Measurements from ENCODE around the gene ARHGAP18.

Gene ARHGAP18

DNA sequence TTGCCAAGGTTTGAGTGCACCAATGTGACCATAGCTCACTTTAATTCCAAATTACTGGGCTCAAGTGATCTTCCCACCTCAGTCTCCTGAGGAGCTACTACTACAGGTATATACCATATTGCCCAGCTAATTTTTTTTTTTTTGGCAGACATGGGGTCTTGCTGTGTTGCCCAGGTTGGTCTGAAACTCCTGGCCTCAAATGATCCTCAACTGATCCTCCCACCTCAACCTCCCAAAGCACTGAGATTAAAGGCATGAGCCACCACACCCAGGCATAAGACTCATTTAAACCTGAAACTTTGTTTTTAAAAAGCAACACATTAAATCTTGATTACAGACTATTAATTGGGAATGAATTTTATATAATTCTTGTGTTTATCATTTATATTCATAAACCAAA lies 67.7 kb downstream of the ARHGAP18 start:
- DNase-seq (ENCODE audit: low read depth), result no peak

DNA sequence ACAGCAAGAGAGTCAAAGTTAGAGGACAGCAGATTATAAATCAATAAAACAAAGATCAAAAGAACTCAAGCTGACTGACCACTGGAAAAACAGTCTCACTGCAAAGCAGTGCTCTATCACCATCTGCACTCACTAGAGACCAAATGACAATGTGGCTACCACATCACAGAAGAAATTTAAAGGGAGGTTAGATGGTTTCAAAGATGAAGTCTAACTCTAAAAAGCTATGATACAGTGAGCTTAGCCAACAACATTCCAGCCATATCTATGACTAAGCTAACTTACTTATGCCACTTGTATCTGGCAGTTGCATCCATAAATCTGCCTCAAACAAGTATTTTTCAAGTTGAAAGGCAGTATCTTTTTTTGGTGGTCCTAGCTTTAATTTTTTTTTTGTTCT lies 68.6 kb downstream of the ARHGAP18 start:
- no peak for DNase-seq (ENCODE audit: low read depth)

DNA sequence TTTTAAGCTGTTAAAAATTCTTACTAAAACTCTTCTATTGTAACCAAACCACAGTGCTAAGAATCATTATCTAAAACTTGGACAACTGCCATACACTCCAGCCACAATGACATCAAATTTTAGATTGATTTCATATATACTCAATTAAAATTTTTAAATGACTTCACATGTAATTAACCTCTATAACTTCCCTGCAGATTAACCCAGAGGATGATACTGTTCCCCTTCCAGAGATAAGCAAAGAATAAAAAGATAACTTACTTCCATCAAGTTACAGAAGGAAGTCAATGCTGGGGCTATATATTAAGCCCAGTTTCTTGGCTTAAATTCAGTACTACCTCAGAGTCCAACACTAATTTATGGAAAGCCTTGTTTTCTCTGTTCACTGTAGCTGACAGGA lies 71.3 kb downstream of the ARHGAP18 start:
- no peak for DNase-seq (ENCODE audit: low read depth)

DNA sequence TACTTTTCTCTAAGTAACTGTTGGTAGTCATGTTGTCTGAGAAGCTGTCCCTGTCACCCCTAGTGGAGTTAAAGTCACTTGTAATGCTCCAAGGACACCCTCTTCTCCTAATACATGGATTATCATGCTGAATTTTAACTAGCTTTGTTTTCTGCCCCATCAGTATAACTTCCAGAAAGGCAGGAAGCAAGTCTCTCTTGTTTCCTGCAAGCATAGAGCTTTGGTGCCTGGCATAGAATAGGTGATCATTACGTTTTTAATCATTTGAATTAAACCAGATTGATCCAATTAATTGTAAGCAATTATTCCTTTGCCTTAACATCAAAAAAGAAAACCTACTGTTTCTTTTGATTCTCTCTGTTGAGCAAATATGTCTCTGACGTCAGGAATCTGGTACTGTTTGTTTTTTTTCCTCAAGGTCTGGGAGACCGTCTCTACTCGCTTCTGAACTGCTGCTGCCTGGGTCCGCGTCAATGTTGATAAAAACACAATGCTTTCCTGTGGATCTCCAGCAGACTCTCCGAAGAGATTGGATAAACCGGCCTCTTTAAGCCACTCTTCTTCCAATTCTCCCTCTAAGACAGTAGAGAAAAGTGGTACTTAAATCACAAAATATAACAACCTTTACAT lies 71.8 kb downstream of the ARHGAP18 start:
- DNase-seq (ENCODE audit: low read depth), result no peak

DNA sequence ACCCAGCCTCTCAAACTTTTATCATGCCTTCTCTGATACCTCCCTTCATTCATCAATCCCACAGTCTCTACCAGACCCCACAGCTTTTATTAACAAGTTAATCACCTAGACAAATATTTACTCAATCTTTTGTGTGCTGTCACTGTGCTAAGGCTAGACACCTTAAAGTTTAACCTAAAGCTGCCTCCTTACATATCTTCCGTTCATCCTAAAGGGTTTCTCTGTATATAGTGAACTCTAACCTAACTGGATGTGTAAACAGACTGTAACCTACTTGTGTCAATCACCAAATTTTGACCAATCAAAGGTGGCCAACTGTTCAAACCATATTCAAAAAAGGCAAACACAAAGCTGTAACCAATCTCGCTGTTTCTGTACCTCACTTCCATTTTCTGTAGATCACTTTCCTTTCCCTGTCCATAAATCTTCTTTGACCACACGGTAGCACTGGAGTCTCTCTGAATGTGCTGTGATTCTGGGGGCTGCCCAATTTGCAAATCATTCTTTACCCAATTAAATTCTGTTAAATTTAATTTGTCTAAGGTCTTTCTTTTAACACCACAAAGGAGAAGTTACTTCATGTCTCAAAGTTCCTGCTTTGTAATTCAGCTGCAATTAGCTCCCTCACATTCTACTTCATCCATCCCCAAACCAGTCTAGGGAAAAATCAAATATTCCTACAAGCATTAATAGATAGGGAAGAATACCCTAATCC lies 72.5 kb downstream of the ARHGAP18 start:
- no peak for DNase-seq (ENCODE audit: low read depth)

DNA sequence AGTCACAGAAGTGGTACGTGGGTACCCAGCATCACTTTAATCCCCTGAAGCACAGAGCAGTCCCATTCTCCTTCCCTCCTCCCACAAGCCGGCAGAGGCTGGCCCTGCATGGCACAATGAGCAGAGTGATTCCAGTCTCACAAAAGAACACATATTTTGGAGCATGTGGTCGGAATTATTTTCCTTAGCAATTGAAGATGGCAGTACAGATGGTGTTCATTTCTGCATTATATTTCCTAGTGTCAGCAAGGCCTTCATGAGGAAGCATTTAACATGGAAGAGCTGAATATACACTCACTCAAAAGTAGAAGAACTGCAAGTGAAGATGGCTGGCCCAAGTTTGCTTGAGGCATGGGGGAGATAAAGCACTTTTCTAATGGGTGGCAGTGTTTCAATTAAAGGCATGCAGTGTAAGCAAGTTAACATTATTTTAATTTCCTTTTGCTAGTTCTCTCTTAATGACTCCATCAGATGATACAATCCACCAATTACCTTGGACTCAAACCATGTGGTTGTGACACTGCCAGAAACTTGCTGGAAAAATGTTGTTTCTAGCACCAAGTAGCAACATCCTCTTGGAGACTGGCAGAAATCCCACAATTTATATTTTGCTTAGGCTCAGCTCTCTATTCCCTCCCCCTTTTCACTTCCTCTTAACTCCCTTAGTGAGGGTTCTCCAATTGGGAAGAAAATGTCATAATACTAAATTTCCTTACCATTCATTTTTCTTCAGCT lies 74.4 kb downstream of the ARHGAP18 start:
- DNase-seq (ENCODE audit: low read depth), result no peak

DNA sequence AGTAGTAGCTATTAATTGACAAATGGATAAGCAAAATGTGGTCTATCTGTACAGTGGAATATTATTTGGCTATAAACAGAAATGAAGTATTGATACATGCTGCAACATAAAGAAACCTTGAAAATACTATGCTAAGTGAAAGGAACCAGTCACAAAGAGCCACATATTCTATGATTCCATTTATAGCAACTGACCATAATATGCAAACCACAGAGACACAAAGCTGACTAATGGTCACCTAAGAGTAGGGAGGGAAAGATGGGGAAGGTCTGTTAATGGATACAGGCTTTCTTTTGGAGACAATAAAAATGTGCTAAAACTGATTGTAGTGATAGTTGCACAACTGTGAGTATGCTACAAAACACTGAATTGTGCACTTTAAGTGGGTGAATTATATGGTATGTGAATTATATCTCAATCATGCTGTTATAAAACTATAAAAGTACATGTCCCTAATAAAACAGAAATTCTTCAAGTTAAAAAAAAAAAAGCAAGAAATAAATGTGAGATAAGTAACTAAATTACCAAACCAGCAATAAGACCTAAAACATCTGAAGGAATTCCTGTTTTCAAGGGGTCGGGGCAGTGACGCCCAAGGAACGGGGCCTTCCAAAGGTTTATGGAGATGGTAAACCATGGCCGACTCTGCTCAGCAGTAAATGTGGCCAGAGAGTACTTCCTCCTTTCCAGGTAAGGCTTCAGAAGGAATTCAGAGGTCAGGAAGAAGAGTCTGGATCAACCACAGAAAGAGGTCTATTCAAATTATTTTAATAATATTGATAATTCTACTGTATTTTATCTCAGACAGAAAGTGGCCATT lies 75.4 kb downstream of the ARHGAP18 start:
- no peak for DNase-seq (ENCODE audit: low read depth)

DNA sequence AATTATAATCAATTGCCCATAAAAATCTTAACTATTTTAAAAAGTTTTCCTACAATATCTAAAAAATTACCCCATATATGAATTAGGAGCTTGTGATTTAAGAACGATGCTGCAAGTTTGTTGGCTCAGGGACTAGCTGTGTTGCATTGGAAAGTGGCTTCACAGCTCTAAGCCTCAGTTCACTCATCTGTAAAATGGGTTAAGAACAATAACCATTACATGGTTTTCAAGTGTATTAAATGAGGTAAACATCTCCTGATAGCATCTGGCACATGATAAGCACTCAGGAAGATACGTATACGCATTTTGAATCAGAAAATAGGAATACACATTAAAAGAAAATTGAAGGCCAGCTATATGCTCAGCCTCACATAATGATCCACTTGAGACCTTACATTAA lies 76.4 kb downstream of the ARHGAP18 start:
- no peak for DNase-seq (ENCODE audit: low read depth)

DNA sequence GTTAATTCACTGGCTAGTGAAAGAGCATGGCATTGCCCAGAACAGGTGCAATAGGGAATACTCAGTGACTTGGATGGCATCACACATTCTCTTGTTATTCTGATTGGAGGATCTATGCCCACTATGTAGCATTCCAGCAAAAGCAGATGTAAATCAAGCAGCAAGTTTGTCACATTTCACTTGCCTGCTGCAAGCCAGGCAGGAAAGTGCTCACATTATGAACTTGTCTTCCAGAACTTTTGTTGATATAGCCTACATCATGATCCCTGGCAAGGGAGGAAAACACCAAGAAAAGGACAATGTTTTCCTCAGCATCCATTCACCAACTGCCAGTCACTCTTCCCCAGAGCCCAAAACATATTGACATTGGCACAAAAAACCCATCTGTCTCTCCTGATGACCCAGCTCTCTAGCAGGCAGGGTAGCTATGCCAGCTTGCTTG lies 77.8 kb downstream of the ARHGAP18 start:
- DNase-seq (ENCODE audit: low read depth), result no peak

DNA sequence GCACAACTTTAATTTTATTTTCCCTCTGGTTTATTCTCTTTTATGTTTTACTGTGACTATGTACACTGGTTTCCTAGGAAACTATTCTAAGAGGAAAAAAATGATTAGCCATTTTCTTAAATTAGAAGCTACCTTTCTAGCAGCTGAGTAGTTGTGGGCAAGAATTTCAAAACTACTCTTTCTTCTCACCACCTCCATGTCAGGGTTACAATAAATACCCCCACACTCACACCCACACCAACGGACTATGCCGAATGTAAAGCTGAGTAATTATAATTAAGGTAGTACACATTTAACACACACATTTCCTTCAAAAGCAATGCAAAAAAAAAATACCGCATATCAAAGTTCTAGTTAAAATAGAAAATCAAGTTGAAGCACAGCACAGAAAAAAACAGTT lies 78.9 kb downstream of the ARHGAP18 start:
- DNase-seq (ENCODE audit: low read depth), result no peak

DNA sequence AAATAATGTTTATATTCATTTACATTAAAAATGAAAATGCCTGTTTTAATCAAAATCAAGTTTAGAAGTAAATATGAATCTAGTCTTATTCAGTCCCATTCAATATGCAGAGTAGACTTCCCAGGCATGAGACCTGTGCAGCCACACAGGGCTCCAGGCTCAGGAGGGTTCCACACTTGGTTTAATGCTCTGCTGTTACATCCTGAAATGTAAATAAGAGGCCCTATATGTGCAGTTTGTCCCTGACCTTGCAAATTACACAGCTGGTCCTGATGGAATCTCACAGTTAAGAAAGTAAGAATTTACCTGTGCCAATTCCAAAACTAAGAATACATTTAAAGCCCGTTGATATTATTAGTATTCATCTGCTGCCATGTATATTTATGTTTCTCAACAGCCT lies 79.4 kb downstream of the ARHGAP18 start:
- no peak for DNase-seq (ENCODE audit: low read depth)

DNA sequence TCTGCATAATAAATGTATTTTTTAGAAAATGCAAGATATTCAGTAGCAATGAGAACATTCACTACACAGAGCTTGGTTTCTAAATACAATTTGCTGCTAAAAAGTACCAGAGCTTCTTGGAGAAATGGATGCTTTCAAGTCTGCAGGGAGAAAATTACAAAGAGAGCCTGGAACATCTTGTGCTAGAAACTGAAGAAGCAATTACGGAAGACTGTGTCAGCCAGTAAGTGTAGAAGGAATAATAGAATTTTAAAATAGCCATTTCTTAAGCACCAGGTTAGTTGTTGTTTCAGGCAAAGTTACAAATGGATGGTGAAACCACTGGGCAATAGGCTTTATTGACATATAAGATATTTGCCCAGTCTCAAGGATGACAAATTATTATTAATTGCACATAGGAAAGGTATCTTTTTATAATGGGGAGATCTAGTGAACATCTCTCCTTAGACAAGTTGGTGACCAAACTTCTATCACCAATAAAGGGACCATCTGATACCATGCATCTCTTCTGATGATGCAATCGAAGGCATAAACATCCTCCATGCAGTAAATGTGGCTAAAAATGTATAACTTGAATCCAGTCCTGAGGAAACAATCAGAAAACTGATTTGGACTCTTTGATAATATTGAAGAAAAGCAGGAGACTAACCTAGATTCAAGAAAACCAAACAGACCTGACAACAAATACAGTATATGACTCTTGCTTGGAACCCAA lies 81.7 kb downstream of the ARHGAP18 start:
- DNase-seq (ENCODE audit: low read depth), result no peak

DNA sequence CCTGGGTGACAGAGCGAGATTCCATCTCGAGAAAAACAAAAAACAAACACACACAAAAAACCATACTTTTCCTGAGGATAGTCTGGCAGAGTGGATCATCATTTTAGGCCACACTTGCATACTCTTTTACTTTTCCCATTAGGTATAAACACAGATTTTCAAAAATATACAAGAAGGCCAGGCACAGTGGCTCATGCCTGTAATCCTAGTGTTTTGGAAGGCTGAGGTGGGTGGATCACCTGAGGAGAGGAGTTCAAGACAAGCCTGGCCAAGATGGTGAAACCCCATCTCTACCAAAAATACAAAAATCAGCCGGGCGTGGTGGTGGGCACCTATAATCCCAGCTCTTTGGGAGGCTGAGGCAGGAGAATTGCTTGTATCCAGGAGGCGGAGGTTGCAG lies 85.5 kb downstream of the ARHGAP18 start:
- DNase-seq (ENCODE audit: low read depth), result no peak

DNA sequence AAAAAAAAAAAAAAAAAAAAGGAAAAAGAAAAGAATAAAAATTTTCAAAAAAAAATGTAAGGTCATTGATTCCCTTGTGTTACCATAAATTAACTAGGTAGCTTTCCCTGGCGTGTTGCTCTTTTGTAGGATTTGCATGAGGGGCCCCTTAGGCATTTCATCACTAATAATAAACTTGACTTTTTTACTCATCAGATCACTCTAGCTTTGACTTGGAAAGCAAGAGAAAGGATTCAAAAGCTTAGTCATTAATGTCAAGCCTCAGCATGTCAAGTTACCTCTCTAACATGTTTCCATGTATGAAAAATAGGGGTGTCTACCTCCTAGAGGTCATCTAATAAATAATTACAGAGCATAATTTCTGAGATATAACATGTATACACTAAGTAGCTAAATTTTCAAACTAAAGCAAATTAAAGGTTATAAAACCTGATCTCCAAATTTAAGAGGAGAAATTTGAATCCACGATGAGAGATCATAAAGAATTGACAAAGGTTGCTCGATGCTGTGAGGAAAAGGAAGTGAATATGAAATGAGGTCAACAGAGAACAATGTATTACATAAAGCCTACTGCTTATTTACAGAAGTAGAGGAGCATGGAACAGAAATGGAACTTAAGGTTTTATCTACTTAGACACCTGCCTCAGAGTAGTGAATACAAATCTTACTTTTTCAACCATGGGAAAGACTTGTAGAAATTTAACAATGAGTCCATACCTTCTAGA lies 86.8 kb downstream of the ARHGAP18 start:
- DNase-seq (ENCODE audit: low read depth), result no peak

DNA sequence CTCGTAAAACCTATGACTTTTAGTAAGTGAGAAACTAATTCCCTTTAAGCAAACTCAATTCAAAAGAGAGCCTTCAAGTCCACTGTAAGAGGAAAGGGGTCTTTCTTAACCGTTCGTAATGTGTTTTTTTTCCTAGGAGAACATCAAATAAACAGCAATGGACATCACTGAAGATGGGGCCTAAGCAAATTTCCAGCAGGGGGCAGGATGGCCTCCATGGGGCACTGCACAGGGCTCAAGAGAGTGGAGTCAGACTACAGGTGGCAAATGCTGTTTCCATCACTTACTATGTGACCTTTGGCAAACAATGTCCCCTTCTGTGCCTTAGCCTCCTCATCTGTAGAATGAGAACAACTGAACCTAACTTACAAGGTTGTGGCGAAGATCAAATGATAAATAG lies 88.7 kb downstream of the ARHGAP18 start:
- DNase-seq (ENCODE audit: low read depth), result no peak

DNA sequence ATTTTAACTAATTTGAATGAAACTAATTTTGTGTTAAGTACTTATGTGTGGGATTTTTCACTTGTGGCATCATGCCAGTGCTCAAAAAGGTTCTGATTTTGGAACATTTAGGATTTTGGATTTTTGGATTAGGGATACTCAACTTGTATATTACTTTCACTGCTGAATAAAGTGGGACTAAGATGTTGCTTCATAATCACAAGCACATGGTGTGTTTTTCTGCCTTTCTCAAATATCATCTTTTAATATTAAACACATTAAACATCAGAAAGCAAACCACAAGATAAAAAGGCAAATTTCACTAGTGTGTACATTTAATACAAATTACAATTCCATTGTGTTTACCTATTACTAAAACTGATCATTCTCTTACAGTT lies 89.8 kb downstream of the ARHGAP18 start:
- DNase-seq (ENCODE audit: low read depth), result no peak

DNA sequence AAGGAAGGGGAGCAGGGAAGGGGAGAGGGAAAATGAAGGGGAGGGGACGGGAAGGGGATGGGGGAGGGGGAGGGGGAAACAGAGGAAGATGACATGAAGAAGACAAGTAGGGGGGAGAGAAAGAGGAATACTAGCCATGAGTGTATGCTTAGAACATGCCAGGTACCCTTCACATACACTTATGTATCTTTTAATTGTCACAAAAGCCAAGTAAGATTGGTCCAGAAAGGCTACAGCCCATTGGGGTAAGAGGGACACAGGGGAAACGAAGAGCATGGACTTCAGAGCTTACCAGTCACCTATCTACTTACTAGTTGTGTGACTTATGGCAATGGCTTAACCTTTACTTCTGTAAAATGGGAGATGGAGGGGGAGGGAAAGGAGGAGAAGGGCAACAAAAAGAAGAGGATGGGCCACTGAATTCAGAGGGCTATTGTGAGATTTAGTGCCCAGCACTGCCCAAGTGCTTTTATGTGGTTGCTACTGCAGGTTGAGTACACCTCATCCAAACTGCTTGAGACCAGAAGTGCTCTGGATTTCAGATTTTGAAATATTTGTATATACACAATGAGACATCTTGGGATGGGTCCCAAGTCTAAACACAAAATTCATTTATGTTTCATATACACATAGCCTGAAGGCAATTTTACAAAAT lies 90.3 kb downstream of the ARHGAP18 start:
- no peak for DNase-seq (ENCODE audit: low read depth)

DNA sequence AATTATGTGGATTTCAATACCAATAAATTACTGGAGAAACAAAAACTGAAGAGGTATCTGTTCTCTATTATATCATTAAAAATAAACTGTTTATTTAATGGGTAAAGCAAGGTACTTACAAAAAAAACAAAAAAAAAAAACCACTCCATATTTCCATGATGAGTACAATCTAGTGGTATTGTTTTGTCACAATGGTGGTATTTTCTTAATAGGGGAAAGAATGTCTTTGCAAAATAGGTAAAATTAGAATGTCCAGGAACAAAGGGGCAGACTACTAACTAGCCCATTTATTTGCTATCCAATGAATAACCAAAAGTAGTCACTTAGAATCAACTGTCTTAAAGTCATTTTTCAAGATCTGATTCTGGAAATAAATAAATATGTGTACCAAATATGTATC lies 92.0 kb downstream of the ARHGAP18 start:
- DNase-seq (ENCODE audit: low read depth), result no peak

DNA sequence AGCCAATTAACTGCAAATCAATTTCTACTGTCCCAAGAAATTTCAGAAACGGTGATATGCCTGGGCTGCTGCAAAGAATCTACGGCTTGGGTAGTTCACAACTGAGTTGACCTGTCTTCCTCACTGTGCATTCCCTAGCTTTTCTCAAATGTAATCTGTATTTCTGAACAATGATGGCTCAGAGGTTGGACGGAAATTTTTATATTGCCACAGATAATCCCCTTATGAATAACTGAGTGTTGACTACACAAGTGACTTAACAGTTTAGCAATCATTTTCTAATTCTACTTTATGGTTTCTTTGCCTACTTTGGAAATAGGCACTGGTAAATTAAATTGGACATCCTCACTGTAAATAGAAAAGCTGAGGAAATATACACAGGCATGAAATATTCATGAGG lies 94.5 kb downstream of the ARHGAP18 start:
- DNase-seq (ENCODE audit: low read depth), result no peak

DNA sequence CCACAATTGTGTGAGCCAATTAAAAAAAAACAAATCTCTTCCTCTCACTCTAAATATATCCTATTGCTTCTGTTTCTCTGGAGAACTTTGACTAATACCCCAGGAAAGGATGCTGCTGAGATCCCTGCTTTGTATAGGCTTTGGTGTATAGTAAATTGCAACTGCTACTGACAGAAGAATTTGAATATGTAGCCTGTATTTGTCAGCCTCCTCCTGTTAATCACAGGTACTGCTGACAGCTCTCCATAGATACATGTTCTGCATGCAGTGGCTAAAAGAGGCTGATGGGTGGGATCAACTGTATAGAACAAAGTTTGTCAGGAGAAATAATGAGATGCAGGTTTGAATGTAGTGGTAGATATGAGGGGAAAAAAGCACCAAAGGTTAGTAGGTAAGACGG lies 95.0 kb downstream of the ARHGAP18 start:
- no peak for DNase-seq (ENCODE audit: low read depth)

DNA sequence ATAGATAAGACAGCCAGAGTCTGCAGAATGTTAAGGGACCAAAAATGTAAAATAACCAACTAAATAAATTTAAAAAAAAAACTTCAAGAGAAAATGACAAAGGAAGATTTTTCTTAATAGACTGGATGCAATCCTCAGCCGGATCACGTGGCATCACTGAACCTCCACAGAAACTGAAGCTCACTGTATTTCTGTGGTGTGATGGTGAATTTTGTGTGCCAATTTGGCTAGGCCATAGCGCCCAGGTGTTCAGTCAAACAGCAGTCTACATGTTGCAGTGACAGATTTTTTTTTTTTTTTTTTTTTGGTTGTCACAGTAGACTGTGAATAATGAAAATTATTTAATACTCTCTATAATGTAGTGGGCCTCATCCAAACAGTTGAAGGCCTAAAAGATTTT lies 95.5 kb downstream of the ARHGAP18 start:
- DNase-seq (ENCODE audit: low read depth), result no peak

Measured in T-helper 22 cell (primary cell).